22Rv1 (cell line): ENCODE data around the gene ACP6.

Experiments
- ZFX ChIP-seq: fragments of 450-650 bp; IDR thresholded peaks from 2 replicates; pipeline ENCODE4 v1.6.1; 2017; ENCODE audit warnings: antibody characterized with exemption, borderline replicate concordance
- TF ChIP-seq, protein P1 (sequence below): fragments of 450-650 bp; IDR thresholded peaks from 2 replicates; pipeline ENCODE4 v1.5.1; 2017; ENCODE audit warnings: mild to moderate bottlenecking

GRCh38 chr1:147717051-147717705, 46.9 kb upstream of the ACP6 start:
- TF ChIP-seq, protein P1, sequence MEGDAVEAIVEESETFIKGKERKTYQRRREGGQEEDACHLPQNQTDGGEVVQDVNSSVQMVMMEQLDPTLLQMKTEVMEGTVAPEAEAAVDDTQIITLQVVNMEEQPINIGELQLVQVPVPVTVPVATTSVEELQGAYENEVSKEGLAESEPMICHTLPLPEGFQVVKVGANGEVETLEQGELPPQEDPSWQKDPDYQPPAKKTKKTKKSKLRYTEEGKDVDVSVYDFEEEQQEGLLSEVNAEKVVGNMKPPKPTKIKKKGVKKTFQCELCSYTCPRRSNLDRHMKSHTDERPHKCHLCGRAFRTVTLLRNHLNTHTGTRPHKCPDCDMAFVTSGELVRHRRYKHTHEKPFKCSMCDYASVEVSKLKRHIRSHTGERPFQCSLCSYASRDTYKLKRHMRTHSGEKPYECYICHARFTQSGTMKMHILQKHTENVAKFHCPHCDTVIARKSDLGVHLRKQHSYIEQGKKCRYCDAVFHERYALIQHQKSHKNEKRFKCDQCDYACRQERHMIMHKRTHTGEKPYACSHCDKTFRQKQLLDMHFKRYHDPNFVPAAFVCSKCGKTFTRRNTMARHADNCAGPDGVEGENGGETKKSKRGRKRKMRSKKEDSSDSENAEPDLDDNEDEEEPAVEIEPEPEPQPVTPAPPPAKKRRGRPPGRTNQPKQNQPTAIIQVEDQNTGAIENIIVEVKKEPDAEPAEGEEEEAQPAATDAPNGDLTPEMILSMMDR = no peak
- TF ChIP-seq ZFX = no peak
